HL-60 (cell line): ENCODE data around the gene ATAD1.

ENCODE experiments used
- CTCF ChIP-seq: IDR thresholded peaks from one replicate; pipeline ENCODE4 v1.5.1; 2011; ENCODE audit warnings: low read length, control low read depth, inconsistent platforms; ENCODE audit not compliant: insufficient read depth
- SPI1 ChIP-seq: IDR thresholded peaks from 2 replicates; pipeline ENCODE4 v1.6.1; 2012; ENCODE audit warnings: low read depth, mild to moderate bottlenecking, borderline replicate concordance

DNA sequence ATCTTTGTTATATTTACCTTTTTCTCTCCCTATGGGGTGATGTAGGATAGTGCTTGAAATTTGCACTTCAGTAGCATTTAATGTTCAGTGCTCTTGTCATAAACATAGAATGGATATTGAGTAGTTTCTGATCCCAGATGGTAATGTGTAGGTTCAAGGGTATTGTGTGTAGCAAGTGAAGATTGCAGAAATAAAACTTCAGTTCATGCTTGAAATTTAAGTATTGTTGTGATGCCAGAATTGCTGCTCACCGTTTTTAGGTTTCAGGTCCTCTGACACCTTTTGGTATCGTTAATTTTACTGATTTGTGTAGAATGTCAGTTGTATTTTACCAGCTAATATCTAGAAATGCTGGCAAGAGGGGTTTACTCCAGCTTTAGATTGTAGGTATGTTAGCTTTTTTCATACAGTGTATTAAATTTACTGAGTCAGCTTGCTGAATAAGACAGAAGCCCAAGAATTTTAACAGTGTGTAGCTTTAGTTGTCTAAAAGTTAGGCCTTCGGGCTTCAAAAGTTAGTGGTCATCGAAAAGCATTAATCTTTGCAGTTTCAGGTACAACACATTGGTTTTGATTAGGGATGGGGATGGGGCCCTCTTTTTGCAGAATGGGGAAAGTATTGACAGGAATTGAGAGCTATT lies 47.3 kb upstream of the ATAD1 start:
- TF ChIP-seq SPI1 = no peak
- no peak for TF ChIP-seq CTCF
